Measurements from ENCODE around the gene TERT. TPM values are rescaled to one million over a fixed set of nuclear protein-coding genes. Genes with fewer than 3 reads are reported as not detected.

TERT gene
- total RNA-seq, 4 donors from 2014 or later = not detected

DNA sequence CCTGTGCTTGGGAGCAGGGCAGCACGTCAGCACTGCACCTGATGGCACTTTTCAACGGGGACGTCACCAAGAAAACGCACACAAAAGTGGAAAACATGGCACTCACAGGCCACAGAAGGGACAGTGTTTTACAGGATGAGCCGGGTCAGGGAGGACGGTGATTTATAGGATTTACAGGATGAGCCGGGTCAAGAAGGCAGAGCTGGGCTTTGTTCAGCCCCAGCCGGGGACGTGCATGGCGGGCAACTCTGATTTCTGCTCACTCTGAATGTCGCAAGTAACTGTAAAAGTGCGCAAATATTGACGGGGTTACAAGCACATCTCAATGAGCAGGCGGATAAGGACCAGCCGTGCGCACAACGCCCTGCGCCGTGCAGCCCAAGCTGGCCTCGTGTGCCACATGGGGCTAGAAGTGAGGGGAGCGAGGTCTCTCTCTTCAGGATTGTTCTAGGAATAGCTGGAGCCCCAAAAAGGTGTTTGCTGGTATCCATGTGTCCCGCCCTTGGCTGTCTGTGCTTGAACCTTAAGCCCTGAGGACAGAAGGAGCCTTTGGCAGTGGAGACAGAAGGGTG lies 53.3 kb downstream of the TERT start:
- Histone ChIP-seq H3K9me3 (peaks cover 0 to 4% (median 0%) of the 10 kb centered on the region in 3 donors), H3K4me3 (no peak overlapping the region), H3K4me1 (peaks cover 0 to under 1% (median 0%) of the 10 kb centered on the region in 3 donors), H3K27me3 (peaks cover 42% of the 10 kb centered on the region), H3K27ac (no peak overlapping the region), H3K36me3 (no peaks in the 10 kb centered on the region)
- whole genome bisulfite sequencing, 2 donors (ENCODE audit: low coverage in 1 of 2) = 60 to 80% methylated on average over 1 to 10 of the region's 22 CpGs
- ATAC-seq = no peak
- no peak for TF ChIP-seq EP300 (IDR thresholded peaks at IDR 0.05)
- TF ChIP-seq, protein P1, sequence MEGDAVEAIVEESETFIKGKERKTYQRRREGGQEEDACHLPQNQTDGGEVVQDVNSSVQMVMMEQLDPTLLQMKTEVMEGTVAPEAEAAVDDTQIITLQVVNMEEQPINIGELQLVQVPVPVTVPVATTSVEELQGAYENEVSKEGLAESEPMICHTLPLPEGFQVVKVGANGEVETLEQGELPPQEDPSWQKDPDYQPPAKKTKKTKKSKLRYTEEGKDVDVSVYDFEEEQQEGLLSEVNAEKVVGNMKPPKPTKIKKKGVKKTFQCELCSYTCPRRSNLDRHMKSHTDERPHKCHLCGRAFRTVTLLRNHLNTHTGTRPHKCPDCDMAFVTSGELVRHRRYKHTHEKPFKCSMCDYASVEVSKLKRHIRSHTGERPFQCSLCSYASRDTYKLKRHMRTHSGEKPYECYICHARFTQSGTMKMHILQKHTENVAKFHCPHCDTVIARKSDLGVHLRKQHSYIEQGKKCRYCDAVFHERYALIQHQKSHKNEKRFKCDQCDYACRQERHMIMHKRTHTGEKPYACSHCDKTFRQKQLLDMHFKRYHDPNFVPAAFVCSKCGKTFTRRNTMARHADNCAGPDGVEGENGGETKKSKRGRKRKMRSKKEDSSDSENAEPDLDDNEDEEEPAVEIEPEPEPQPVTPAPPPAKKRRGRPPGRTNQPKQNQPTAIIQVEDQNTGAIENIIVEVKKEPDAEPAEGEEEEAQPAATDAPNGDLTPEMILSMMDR (IDR thresholded peaks at IDR 0.05) = no peak
- TF ChIP-seq POLR2AphosphoS5 (IDR thresholded peaks at IDR 0.05) = no peak
- no peak for TF ChIP-seq POLR2A (IDR thresholded peaks at IDR 0.05)

DNA sequence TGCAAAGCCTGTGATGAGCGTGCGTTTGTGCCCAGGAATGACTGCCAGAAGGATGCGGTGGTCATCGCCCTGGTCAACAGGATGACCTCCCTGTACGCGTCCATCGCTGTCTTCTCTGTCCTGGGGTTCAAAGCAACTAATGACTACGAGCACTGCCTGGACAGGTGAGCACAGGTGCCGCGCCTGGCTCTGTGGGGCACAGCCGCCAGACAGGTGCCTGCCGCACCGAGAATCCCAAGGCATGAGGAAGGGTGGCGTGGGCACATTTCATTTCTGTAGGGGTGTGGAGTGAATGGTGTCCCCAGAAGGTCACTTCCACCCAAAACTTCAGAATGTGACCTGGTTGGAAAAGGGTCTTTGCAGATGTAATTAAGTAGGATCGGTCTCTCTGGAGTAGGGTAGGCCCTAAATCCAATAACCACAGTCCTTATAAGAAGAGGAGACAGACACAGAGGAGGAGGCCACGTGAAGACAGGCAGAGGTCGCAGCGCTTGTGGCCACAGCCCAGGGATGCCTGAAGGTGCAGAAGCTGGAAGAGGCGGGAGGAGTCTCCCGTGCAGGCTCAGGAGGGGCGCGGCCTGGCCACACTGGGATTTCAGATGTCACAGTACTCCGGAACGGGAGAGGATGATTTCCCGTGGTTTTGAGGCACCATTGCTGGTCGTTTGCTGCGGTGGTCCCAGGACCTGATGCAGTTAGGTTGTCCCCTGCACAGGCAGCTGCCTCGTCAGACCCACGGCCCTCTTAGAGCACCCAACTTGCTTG lies 54.2 kb downstream of the TERT start:
- TF ChIP-seq POLR2A (IDR thresholded peaks at IDR 0.05) (no peak), EP300 (IDR thresholded peaks at IDR 0.05) (no peak), POLR2AphosphoS5 (IDR thresholded peaks at IDR 0.05) (no peak)
- TF ChIP-seq, protein P1 (IDR thresholded peaks at IDR 0.05) = no peak
- Histone ChIP-seq H3K4me1 (no peaks in the 10 kb centered on the region), H3K4me3 (no peak overlapping the region), H3K9me3 (peaks cover 0 to 13% (median 0%) of the 10 kb centered on the region in 3 donors), H3K36me3 (no peaks in the 10 kb centered on the region), H3K27me3 (peaks cover 33% of the 10 kb centered on the region), H3K27ac (no peak overlapping the region)
- WGBS, 2 donors (ENCODE audit: low coverage in 1 of 2) = 79% methylated on average over 12 of the region's 29 CpGs; no CpG with 5 or more reads in 1 of the 2 donors
- no peak for ATAC-seq

DNA sequence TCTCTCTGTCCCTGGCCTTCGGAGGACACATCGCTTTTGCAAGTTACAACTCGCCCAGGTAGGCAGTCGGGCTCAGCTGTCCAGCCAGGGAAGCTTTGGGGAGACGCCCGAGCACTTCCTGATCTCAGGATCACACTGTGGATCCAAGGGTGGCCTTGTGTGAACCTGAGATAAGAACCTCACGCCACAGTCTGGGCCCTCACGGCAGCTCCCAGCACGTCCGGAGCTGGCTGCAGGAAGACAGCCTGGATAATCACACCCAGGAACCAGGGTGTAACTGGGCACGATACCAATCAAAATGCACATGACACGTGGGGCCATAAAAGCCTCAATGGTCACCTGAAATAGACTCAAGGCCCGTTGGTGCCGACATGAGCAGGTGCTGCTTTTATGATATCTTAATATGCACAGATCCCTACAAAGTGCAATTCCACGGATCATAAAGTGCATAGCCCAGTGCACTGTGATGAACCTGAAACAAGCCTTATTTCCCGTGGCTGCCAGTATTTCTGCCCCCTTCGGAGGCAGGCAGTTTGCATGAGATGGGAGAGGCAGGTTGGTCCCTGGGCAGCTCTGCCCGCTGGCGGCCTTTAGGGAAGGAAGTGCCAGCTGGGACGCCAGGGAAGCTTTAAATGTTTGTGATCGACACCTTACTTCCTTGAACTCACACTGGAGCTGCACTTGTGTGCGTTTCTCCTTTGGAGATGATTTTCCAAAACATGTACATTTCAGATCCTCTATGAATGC lies 55.2 kb downstream of the TERT start:
- Histone ChIP-seq H3K4me3 (no peak overlapping the region), H3K36me3 (no peaks in the 10 kb centered on the region), H3K4me1 (no peaks in the 10 kb centered on the region), H3K9me3 (peaks cover 0 to 23% (median 0%) of the 10 kb centered on the region in 3 donors), H3K27ac (no peak overlapping the region), H3K27me3 (peaks cover 32% of the 10 kb centered on the region)
- ATAC-seq = no peak
- TF ChIP-seq, protein P1 (IDR thresholded peaks at IDR 0.05) = no peak
- TF ChIP-seq POLR2A (IDR thresholded peaks at IDR 0.05) = no peak
- no peak for TF ChIP-seq EP300 (IDR thresholded peaks at IDR 0.05)
- WGBS, 2 donors (ENCODE audit: low coverage in 1 of 2) = 83 to 86% methylated on average over 7 to 10 of the region's 22 CpGs

DNA sequence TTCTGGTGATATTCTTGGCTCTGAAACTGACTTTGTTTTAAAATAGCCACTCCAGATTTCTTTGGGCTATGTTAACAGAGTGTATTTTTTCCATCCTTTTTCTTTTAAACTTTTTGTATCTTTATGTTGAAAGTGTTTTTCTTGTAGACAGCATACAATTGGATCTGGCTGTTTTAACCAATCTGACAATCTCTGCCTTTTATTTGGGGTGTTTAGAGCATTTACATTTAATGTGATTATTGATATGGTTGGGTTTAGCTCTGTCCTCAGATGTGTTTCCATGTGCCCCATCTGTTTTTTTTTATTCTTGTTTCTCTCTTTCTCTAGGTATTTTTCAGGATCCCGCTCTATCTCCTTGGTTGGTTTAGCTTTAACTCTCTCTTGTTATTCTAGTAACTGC lies 59.0 kb downstream of the TERT start:
- TF ChIP-seq POLR2A (IDR thresholded peaks at IDR 0.05) (no peak), POLR2AphosphoS5 (IDR thresholded peaks at IDR 0.05) (no peak)
- H3K4me3 ChIP-seq = no peak overlapping the region
- 80% methylated on average over 1 of the region's 1 CpG; no CpG with 5 or more reads in 1 of the 2 donors for WGBS, 2 donors (ENCODE audit: low coverage in 1 of 2)
- H3K27ac ChIP-seq = no peak overlapping the region
- H3K36me3 ChIP-seq = no peaks in the 10 kb centered on the region
- peaks cover 44% of the 10 kb centered on the region for H3K27me3 ChIP-seq
- ATAC-seq = no peak
- H3K9me3 ChIP-seq = peaks cover 0 to 29% (median 0%) of the 10 kb centered on the region in 3 donors
- H3K4me1 ChIP-seq = no peaks in the 10 kb centered on the region

DNA sequence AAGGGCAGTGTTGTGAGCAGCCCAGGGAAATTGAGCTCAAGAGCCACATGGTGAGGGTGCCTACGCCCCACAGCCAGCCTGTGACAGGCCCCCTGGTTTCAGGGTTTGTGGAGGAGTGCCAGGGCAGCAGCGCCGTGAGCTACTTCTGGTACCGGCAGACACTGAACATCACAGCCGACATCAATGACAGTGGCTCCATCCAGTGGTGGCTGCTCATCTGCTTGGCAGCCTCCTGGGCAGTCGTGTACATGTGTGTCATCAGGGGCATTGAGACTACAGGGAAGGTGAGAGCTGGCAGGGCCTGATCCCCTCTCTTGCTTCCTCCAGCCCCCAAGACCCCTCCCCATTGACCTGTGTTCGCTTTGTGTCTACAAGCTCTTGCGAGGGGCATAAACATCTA lies 59.5 kb downstream of the TERT start:
- H3K27me3 ChIP-seq = peaks cover 48% of the 10 kb centered on the region
- 58 to 76% methylated on average over 2 to 5 of the region's 8 CpGs for WGBS, 2 donors (ENCODE audit: low coverage in 1 of 2)
- TF ChIP-seq, protein P1 (IDR thresholded peaks at IDR 0.05) = no peak
- TF ChIP-seq POLR2AphosphoS5 (IDR thresholded peaks at IDR 0.05) (no peak), EP300 (IDR thresholded peaks at IDR 0.05) (no peak), POLR2A (IDR thresholded peaks at IDR 0.05) (no peak)
- no peak for ATAC-seq
- H3K9me3 ChIP-seq = peaks cover 0 to 29% (median 0%) of the 10 kb centered on the region in 3 donors
- no peaks in the 10 kb centered on the region for H3K36me3 ChIP-seq
- no peak overlapping the region for H3K4me3 ChIP-seq
- no peak overlapping the region for H3K27ac ChIP-seq
- no peaks in the 10 kb centered on the region for H3K4me1 ChIP-seq

All from gastroesophageal sphincter (tissue), 4 donors.